MCF 10A (cell line): ENCODE measurements around the gene TSGA10IP. TPM values are rescaled to one million over a fixed set of nuclear protein-coding genes. Genes with fewer than 3 reads are reported as not detected.
A peak's percentile ranks its signal among the peaks of the same experiment; 100 is the strongest.

Experiments used
- BruUV-seq: library from RNA; stranded (reverse); fragments of 400-500 nt; replicated peaks from 2 replicates; lab custom pipeline; 2021; lab: Mats Ljungman, UMichigan
- CTCF ChIA-PET: fragments of 300-600 bp; sonication (Branson Sonifier 250); formaldehyde crosslinking; extraction: SDS; loops from one replicate; lab custom pipeline; 2021; ENCODE audit warnings: antibody characterized with exemption, inconsistent platforms; lab: Yijun Ruan, JAX
- POLR2A ChIA-PET: fragments of 300-600, 350-650 bp; sonication (Branson Sonifier 250); formaldehyde crosslinking; extraction: SDS; loops from one replicate; lab custom pipeline; 2020; ENCODE audit warnings: antibody characterized with exemption, inconsistent platforms; lab: Yijun Ruan, JAX
- DNase-seq: peaks from one replicate; pipeline ENCODE4 v3.0.0-alpha.2; 2018; ENCODE audit not compliant: unreplicated experiment
- H3K27ac Mint-ChIP-seq: one replicate; pipeline ENCODE4 v1.8.0; 2022; ENCODE audit warnings: mild to moderate bottlenecking, low read depth, mixed read lengths; ENCODE audit not compliant: unreplicated experiment
- H3K27me3 Mint-ChIP-seq: one replicate; pipeline ENCODE4 v1.8.0; 2022; ENCODE audit warnings: mixed read lengths; ENCODE audit not compliant: insufficient read depth, unreplicated experiment
- H3K36me3 Mint-ChIP-seq: one replicate; pipeline ENCODE4 v1.8.0; 2022; ENCODE audit warnings: mild to moderate bottlenecking, moderate library complexity, mixed read lengths; ENCODE audit not compliant: insufficient read depth, unreplicated experiment
- H3K4me1 Mint-ChIP-seq: one replicate; pipeline ENCODE4 v1.8.0; 2022; ENCODE audit warnings: mixed read lengths; ENCODE audit not compliant: insufficient read depth, unreplicated experiment
- H3K4me3 Mint-ChIP-seq: one replicate; pipeline ENCODE4 v1.8.0; 2022; ENCODE audit warnings: mild to moderate bottlenecking, moderate library complexity, mixed read lengths; ENCODE audit not compliant: unreplicated experiment
- H3K9me3 Mint-ChIP-seq: one replicate; pipeline ENCODE4 v1.8.0; 2022; ENCODE audit warnings: mixed read lengths; ENCODE audit not compliant: unreplicated experiment
- intact Hi-C: fragments of 100-400 bp; cut with micrococcal nuclease; formaldehyde crosslinking; loops from 2 replicates; pipeline ENCODE4 v1.14.1; 2022
- total RNA-seq: library from RNA; stranded (reverse); gene quantifications from 2 replicates; pipeline ENCODE4 v1.2.3, GENCODE V29; 2022
- TF ChIP-seq, protein P1 (sequence below): fragments of 200-600 bp; IDR thresholded peaks from one replicate; pipeline ENCODE4 v1.8.0; 2022; ENCODE audit warnings: antibody characterized with exemption, mild to moderate bottlenecking; ENCODE audit not compliant: unreplicated experiment

TSGA10IP gene
- total RNA-seq, 1 experiment from 2014 or later: not detected

DNA sequence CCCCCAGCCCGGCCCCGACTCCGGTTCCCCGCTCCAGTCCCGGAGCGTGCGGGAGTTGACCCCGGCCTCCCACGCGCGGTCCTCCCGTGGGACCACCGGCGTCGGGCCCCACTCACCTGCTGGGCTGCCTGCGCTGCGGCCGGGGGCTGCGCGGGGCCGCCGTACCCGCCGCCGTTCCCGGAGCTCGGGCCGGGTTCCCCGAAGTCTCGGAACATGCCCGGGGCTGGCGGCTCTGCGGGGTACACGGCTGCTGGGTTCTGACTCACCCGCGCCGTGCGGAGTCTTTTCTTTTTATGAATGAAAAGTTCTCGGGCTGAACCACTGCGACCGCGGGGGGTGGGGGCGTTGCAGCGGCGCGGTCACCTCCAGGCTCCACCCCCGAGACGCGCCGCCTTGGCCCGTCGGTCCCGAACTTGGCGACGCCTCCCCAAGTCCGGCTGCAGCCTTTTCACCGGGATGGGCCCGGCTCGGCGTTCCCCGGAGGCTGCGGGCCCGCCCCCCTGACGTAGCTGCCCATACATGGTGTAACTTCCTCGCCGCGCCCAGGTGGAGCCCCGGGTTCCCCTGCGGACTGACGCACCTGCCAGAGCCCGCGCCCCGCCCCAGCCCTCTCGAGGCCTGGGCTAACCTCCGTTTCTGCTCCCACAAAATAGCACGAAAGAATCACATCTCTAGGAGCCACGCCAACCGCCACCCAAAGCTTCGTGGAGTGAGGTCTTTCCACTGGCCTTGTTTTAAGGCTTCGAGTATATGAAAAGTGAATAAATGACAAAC, 45.0 kb upstream of the TSGA10IP start, which contains the start of gene FOSL1:
TSS of gene FOSL1 (minus strand) at position 264 of the 774 bp plus-strand sequence. CDS start at position 215, 49 bp downstream.
- no peaks in the 10 kb centered on the region for H3K9me3 Mint-ChIP-seq
- intact Hi-C loops: loop anchor here (1.0 to 2.0 kb wide), 2 partner anchors 14 to 20 kb away; no protein-coding TSS in a partner anchor
- H3K27ac Mint-ChIP-seq: peak within 1 kb of the TSS; percentile 89
- peak within 1 kb of the TSS; percentile 96 for H3K4me3 Mint-ChIP-seq
- ChIA-PET POLR2A (interaction anchor here (0.6 to 6.4 kb wide), 21 partner anchors 11 to 423 kb away, joined by 3 to 222 read pairs (median 3); partner anchors contain the start of genes BANF1, C11orf68, CCDC85B and CFL1), CTCF (interaction anchor here (1.0 to 2.2 kb wide), 7 partner anchors 10 to 102 kb away, joined by 4 to 17 read pairs (median 5); partner anchors contain the start of genes BANF1 and CCDC85B)
- H3K36me3 Mint-ChIP-seq: peaks cover 16% of the 10 kb centered on the region
- no peaks in the 10 kb centered on the region for H3K27me3 Mint-ChIP-seq
- TF ChIP-seq, protein P1, sequence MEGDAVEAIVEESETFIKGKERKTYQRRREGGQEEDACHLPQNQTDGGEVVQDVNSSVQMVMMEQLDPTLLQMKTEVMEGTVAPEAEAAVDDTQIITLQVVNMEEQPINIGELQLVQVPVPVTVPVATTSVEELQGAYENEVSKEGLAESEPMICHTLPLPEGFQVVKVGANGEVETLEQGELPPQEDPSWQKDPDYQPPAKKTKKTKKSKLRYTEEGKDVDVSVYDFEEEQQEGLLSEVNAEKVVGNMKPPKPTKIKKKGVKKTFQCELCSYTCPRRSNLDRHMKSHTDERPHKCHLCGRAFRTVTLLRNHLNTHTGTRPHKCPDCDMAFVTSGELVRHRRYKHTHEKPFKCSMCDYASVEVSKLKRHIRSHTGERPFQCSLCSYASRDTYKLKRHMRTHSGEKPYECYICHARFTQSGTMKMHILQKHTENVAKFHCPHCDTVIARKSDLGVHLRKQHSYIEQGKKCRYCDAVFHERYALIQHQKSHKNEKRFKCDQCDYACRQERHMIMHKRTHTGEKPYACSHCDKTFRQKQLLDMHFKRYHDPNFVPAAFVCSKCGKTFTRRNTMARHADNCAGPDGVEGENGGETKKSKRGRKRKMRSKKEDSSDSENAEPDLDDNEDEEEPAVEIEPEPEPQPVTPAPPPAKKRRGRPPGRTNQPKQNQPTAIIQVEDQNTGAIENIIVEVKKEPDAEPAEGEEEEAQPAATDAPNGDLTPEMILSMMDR: no peak
- DNase-seq: peak; percentile 97
- BruUV-seq: no TSS peak
- peaks cover 56% of the 10 kb centered on the region for H3K4me1 Mint-ChIP-seq

DNA sequence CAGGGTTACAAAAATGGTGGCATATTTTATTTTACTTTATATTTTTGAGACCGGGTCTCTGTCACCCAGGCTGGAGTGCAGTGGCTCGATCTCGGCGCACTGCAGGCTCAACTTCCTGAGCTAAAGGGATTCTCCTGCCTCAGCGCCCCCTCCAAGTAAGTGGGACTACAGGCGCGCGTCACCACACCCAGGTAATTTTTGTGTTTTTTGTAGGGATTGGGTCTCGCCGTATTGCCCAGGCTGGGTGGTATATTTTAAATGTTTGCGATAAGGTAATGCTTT, 44.4 kb upstream of the TSGA10IP start:
- TF ChIP-seq, protein P1: no peak
- no peaks in the 10 kb centered on the region for H3K9me3 Mint-ChIP-seq
- H3K27me3 Mint-ChIP-seq: no peaks in the 10 kb centered on the region
- H3K36me3 Mint-ChIP-seq: peaks cover 10% of the 10 kb centered on the region
- no TSS peak for BruUV-seq
- H3K27ac Mint-ChIP-seq: peak overlapping the region; percentile 89
- no peak for DNase-seq
- peaks cover 50% of the 10 kb centered on the region for H3K4me1 Mint-ChIP-seq
- CTCF ChIA-PET: interaction anchor here (0.6 to 2.2 kb wide), 8 partner anchors 10 to 240 kb away, joined by 4 to 17 read pairs (median 4); partner anchors contain the start of genes BANF1 and CCDC85B
- peak overlapping the region; percentile 96 for H3K4me3 Mint-ChIP-seq
- intact Hi-C loops: loop anchor here (1.0 to 2.0 kb wide), 2 partner anchors 14 to 19 kb away; no protein-coding TSS in a partner anchor
- POLR2A ChIA-PET: interaction anchor here (0.6 to 6.4 kb wide), 19 partner anchors 11 to 423 kb away, joined by 3 to 222 read pairs (median 3); partner anchors contain the start of genes BANF1, C11orf68, CCDC85B and CFL1

DNA sequence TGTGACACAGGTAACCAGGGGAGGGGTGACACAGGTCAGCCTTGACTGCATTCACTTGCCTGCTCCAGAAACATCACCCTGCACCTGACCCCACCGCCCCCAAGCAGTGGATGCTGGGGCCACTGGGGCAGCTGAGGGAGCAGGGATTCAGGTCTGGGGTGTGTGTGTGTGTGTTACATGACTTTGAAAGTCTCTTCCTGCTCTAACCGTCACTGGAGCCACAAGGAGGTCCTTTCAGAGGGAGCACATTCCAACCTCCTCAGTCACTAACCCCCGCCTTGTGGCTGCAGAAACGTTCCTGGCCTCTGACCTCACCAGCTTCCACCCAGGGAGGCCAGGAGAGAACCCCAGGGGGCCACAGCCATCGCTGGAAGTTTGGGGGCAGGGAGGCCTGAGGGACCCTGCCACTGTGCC, 42.2 kb upstream of the TSGA10IP start:
- TF ChIP-seq, protein P1: no peak
- Mint-ChIP-seq H3K9me3 (no peaks in the 10 kb centered on the region), H3K36me3 (no peaks in the 10 kb centered on the region), H3K27me3 (no peaks in the 10 kb centered on the region), H3K4me1 (peaks cover 38% of the 10 kb centered on the region), H3K4me3 (no peak overlapping the region), H3K27ac (peak overlapping the region; percentile 51)
- ChIA-PET CTCF (interaction anchor here (0.6 to 1.7 kb wide), 4 partner anchors 14 to 119 kb away, joined by 3 read pairs; no protein-coding TSS in a partner anchor), POLR2A (interaction anchor here (0.6 to 5.4 kb wide), 3 partner anchors 10 to 190 kb away, joined by 3 to 122 read pairs (median 4); no protein-coding TSS in a partner anchor)
- DNase-seq: peak; percentile 59
- intact Hi-C loops: no loop called here
- BruUV-seq: no TSS peak

DNA sequence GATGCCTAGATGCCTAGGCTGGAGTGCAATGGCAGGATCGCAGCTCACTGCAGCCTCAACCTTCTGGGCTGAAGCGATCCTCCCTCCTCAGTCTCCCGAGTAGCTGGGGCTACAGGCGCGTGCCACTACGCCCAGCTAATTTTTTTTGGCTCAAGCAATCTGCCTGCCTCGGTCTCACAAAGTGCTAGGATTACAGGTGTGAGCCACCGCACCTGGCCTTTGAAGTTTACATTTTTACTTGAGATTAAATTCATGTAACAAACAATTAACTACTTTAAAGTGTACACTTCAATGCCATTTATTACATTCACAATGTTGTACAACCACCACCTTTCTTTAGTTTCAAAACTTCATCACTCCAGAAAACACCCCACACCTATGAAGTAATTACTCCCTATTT, 41.6 kb upstream of the TSGA10IP start:
- Mint-ChIP-seq H3K9me3 (no peaks in the 10 kb centered on the region), H3K4me3 (no peak overlapping the region), H3K4me1 (peaks cover 38% of the 10 kb centered on the region), H3K36me3 (no peaks in the 10 kb centered on the region), H3K27ac (peak overlapping the region; percentile 21), H3K27me3 (no peaks in the 10 kb centered on the region)
- intact Hi-C loops: no loop called here
- TF ChIP-seq, protein P1: no peak
- ChIA-PET POLR2A (interaction anchor here (1.2 kb wide), 1 partner anchor 12 kb away, joined by 3 read pairs; no protein-coding TSS in a partner anchor), CTCF (interaction anchor here (0.6 to 0.7 kb wide), 3 partner anchors 15 to 47 kb away, joined by 3 read pairs; no protein-coding TSS in a partner anchor)
- DNase-seq: no peak
- no TSS peak for BruUV-seq
